Astrocyte (in vitro differentiated cells and primary cell): ENCODE measurements around the gene PDGFD.

Experiments used
- EZH2 ChIP-seq: IDR thresholded peaks from 2 replicates; pipeline ENCODE4 v1.6.1; 2012; ENCODE audit warnings: mild to moderate bottlenecking, low read length, inconsistent platforms; ENCODE audit not compliant: insufficient read depth
- TF ChIP-seq, protein P1 (sequence below): IDR thresholded peaks from 2 replicates; pipeline ENCODE4 v1.5.1; 2011; ENCODE audit warnings: low read depth, mild to moderate bottlenecking, inconsistent platforms, low read length, moderate library complexity; ENCODE audit not compliant: insufficient read depth

- TF ChIP-seq, protein P1, sequence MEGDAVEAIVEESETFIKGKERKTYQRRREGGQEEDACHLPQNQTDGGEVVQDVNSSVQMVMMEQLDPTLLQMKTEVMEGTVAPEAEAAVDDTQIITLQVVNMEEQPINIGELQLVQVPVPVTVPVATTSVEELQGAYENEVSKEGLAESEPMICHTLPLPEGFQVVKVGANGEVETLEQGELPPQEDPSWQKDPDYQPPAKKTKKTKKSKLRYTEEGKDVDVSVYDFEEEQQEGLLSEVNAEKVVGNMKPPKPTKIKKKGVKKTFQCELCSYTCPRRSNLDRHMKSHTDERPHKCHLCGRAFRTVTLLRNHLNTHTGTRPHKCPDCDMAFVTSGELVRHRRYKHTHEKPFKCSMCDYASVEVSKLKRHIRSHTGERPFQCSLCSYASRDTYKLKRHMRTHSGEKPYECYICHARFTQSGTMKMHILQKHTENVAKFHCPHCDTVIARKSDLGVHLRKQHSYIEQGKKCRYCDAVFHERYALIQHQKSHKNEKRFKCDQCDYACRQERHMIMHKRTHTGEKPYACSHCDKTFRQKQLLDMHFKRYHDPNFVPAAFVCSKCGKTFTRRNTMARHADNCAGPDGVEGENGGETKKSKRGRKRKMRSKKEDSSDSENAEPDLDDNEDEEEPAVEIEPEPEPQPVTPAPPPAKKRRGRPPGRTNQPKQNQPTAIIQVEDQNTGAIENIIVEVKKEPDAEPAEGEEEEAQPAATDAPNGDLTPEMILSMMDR: no peak
- TF ChIP-seq EZH2: no peak
Observed at GRCh38 chr11:103944251-103944940, 219.6 kb downstream of the PDGFD start.
